ENCODE results near the gene KLB.
"Not testable (repeated sequence)": the region's sequence is repeated elsewhere in the genome, so short reads cannot be mapped to it uniquely, and the experiment has no call there.

The KLB gene

DNA sequence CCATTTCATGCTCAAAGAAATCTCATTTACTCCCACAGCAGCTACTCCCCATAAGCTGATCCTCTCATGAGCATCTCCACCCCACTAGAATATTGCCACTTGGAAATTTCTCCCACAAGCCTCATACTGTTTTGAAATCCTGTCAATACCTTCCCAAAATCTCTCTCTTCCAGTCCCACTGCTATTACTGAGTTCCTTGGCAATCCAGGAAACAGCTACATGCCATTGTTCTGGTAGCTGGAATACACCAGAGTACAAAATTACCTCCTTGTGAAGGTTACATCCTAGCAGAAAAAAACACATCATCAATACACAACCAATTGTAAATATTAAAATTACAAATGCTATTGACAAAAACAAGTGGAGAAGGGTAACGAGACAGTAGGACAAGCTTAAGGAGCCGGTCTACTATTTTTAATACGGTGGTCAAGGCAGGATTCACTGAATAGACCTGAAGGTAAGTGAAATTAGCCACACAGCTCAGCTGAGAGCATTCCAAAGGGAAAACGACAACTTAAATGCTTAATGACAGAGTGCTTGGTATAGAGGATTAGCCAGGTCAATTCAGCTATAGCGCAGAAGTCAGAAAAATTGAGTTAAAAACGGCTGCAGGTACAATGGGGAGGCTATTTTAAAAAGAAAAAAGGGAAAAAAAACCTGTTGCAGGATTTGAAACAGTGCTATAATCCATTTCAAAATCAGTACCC lies 45.6 kb downstream of the KLB start:
- no peak for DNase-seq (ENCODE audit: low spot score)
- TF ChIP-seq, protein P1, sequence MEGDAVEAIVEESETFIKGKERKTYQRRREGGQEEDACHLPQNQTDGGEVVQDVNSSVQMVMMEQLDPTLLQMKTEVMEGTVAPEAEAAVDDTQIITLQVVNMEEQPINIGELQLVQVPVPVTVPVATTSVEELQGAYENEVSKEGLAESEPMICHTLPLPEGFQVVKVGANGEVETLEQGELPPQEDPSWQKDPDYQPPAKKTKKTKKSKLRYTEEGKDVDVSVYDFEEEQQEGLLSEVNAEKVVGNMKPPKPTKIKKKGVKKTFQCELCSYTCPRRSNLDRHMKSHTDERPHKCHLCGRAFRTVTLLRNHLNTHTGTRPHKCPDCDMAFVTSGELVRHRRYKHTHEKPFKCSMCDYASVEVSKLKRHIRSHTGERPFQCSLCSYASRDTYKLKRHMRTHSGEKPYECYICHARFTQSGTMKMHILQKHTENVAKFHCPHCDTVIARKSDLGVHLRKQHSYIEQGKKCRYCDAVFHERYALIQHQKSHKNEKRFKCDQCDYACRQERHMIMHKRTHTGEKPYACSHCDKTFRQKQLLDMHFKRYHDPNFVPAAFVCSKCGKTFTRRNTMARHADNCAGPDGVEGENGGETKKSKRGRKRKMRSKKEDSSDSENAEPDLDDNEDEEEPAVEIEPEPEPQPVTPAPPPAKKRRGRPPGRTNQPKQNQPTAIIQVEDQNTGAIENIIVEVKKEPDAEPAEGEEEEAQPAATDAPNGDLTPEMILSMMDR (conservative IDR thresholded peaks at IDR 0.05; ENCODE audit: low read depth), result no peak
- H3K27ac ChIP-seq, result no peak overlapping the region
- ChIA-PET CTCF (no interaction called here), POLR2A (ENCODE audit: low non-redundant PET) (no interaction called here)

DNA sequence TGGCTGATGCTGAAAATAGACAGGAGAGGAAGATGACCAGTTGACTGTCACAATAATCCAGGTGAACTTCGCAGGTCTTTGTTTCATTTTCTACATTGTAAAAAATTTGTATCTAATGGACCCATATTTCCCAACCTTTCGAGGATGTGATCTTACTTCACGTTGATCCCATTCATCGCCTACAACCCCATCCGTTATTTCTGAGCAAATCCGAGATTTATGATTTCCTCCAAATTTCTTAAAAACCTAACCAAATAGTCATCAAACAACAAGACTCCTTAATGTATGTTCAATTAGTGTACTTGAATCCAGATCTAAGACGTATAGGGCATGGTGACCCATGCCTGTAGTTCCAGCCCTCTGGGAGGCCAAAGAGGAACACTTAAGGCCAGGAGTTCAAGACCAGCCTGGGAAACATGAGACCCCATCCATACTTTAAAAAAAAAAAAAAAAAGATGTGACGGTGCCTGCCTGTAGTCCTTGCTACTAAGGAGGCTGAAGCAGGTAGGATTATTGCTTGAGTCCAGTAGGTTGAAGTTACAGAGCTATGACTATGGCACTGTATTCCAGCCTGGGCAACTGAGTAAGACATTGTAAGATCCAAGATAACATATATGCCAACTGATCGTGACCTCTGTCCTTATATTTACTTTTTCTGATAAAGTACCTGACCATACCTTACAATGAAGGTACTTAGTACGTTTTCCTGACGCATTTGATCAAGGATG lies 46.3 kb downstream of the KLB start:
- TF ChIP-seq, protein P1 (conservative IDR thresholded peaks at IDR 0.05; ENCODE audit: low read depth), result no peak
- no peak overlapping the region for H3K27ac ChIP-seq
- POLR2A ChIA-PET (ENCODE audit: low non-redundant PET), result no interaction called here
- no peak for DNase-seq (ENCODE audit: low spot score)
- CTCF ChIA-PET, result no interaction called here

GRCh38 chr4:39453738-39454137 lies 47.0 kb downstream of the KLB start:
- POLR2A ChIA-PET (ENCODE audit: low non-redundant PET), result no interaction called here
- CTCF ChIA-PET, result no interaction called here
- H3K27ac ChIP-seq, result no peak overlapping the region
- TF ChIP-seq, protein P1 (conservative IDR thresholded peaks at IDR 0.05; ENCODE audit: low read depth), result no peak
- DNase-seq (ENCODE audit: low spot score), result no peak

- no peak for DNase-seq (ENCODE audit: low spot score)
- TF ChIP-seq, protein P1 (conservative IDR thresholded peaks at IDR 0.05; ENCODE audit: low read depth), result no peak
- ChIA-PET CTCF (interaction anchor here (0.6 kb wide), 1 partner anchor 54 kb away, joined by 4 read pairs; no protein-coding TSS in a partner anchor), POLR2A (ENCODE audit: low non-redundant PET) (no interaction called here)
- H3K27ac ChIP-seq, result no peak overlapping the region
These were observed 48.8 kb downstream of the KLB start for GRCh38 chr4:39455486-39455885.

DNA sequence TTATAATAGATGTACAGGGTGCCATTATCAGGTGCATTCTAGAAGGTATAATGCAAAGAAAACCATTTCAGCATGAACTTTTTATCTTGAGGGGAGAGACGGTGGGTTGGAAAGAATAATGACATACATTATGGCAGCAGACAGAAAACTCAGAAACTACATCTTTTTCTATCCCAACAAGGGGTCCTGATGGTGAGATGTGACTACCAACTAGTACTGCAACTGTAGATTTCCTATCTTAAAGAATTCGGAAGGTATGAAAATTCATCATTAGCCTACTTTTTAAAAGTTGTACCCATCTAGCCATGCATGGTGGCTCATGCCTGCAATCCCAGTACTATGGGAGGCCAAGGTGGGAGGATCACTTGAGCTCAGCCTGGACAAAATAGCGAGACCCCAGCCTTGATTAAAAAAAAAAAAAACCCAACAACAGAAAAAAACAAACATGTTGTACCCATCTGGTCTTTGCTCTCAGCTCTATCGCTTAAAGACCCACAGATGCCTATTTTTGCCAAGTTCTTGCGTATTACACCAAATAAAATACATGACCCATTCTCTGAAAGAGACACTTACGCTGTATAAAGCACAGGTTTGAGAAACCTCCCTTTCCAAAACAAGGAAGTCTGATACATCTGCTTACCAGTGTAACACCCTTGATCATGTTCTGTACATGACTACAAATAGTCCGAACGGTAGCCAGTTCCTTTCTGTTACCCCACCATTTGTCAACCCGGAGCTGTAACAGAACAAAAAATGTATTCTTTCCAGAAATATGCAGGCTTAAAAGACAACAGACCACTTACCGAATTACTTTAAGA lies 50.4 kb downstream of the KLB start:
- TF ChIP-seq, protein P1 (conservative IDR thresholded peaks at IDR 0.05; ENCODE audit: low read depth), result no peak
- POLR2A ChIA-PET (ENCODE audit: low non-redundant PET), result interaction anchor here (0.6 kb wide), 1 partner anchor 59 kb away, joined by 3 read pairs; no protein-coding TSS in a partner anchor
- H3K27ac ChIP-seq, result no peak overlapping the region
- CTCF ChIA-PET, result interaction anchor here (0.6 kb wide), 1 partner anchor 1297 kb away, joined by 3 read pairs; no protein-coding TSS in a partner anchor
- DNase-seq (ENCODE audit: low spot score), result no peak

DNA sequence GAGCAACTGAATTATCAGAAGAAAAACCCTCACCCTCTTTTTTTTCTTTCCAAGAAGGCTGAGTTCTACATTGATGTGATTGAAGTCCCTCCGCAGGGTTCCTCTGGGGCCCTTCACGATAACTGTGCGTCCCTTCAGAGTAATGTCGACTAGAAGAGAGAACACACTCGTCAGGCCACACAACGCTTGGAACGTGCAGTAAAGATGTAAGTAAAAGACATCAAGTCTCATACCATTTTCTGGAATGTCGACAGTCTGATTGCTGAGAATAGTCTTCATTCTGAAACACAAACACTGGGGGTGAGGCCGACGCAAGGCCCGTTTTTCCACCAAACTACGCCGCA lies 51.4 kb downstream of the KLB start:
- POLR2A ChIA-PET (ENCODE audit: low non-redundant PET), result interaction anchor here (0.5 to 0.6 kb wide), 2 partner anchors 54 to 254 kb away, joined by 4 to 5 read pairs; no protein-coding TSS in a partner anchor
- peak overlapping the region; percentile 92 for H3K27ac ChIP-seq
- DNase-seq (ENCODE audit: low spot score); CTCF ChIA-PET: not testable (repeated sequence)

Data from RWPE1 (cell line).